ENCODE measurements around the gene CYB561D2.

CYB561D2 gene

GRCh38 chr3:50341996-50342650 is 8.5 kb upstream of the CYB561D2 start:
- no peak for DNase-seq (ENCODE audit: low read depth, low spot score)

- no peak for DNase-seq (ENCODE audit: low read depth, low spot score)
Measured at GRCh38 chr3:50342813-50343633, 7.6 kb upstream of the CYB561D2 start.

- DNase-seq (ENCODE audit: low read depth, low spot score), result no peak
Measured at GRCh38 chr3:50345008-50345407, 5.7 kb upstream of the CYB561D2 start.

GRCh38 chr3:50345586-50346234 is 5.0 kb upstream of the CYB561D2 start, which contains the start of gene ZMYND10:
TSS of gene ZMYND10 (minus strand) at chr3:50345732. CDS start at chr3:50345579, 153 bp downstream.
- DNase-seq (ENCODE audit: low read depth, low spot score), result no peak

- DNase-seq (ENCODE audit: low read depth, low spot score), result no peak
Measured at GRCh38 chr3:50347187-50347813, 3.4 kb upstream of the CYB561D2 start.

- no peak for DNase-seq (ENCODE audit: low read depth, low spot score)
Measured at GRCh38 chr3:50350213-50350526, 492 bp upstream of the CYB561D2 start.

- DNase-seq (ENCODE audit: low read depth, low spot score), result no peak
Measured at GRCh38 chr3:50351323-50351697, 648 bp downstream of the CYB561D2 start.

GRCh38 chr3:50352781-50353180 is 2.1 kb downstream of the CYB561D2 start:
- DNase-seq (ENCODE audit: low read depth, low spot score), result no peak

- no peak for DNase-seq (ENCODE audit: low read depth, low spot score)
Measured at GRCh38 chr3:50353245-50354004, 2.8 kb downstream of the CYB561D2 start.

- DNase-seq (ENCODE audit: low read depth, low spot score), result no peak
Measured at GRCh38 chr3:50354186-50354764, 3.6 kb downstream of the CYB561D2 start.

GRCh38 chr3:50354850-50355249 is 4.2 kb downstream of the CYB561D2 start:
- no peak for DNase-seq (ENCODE audit: low read depth, low spot score)

- no peak for DNase-seq (ENCODE audit: low read depth, low spot score)
Measured at GRCh38 chr3:50355829-50356552, 5.3 kb downstream of the CYB561D2 start.

GRCh38 chr3:50356553-50356952 is 5.9 kb downstream of the CYB561D2 start:
- DNase-seq (ENCODE audit: low read depth, low spot score), result no peak

- DNase-seq (ENCODE audit: low read depth, low spot score), result no peak
Measured at GRCh38 chr3:50357481-50357880, 6.8 kb downstream of the CYB561D2 start.

- no peak for DNase-seq (ENCODE audit: low read depth, low spot score)
Measured at GRCh38 chr3:50358355-50358910, 7.8 kb downstream of the CYB561D2 start.

GRCh38 chr3:50358911-50359759 is 8.5 kb downstream of the CYB561D2 start, which contains the start of gene TMEM115:
TSS of gene TMEM115 (minus strand) at chr3:50359521. CDS start at chr3:50359063, 458 bp downstream.
- DNase-seq (ENCODE audit: low read depth, low spot score), result peak; percentile 90

GRCh38 chr3:50359760-50360110 is 9.1 kb downstream of the CYB561D2 start:
- no peak for DNase-seq (ENCODE audit: low read depth, low spot score)

- no peak for DNase-seq (ENCODE audit: low read depth, low spot score)
Measured at GRCh38 chr3:50364573-50365079, 14.0 kb downstream of the CYB561D2 start.
